Measurements from ENCODE around the gene ZNF525.

DNA sequence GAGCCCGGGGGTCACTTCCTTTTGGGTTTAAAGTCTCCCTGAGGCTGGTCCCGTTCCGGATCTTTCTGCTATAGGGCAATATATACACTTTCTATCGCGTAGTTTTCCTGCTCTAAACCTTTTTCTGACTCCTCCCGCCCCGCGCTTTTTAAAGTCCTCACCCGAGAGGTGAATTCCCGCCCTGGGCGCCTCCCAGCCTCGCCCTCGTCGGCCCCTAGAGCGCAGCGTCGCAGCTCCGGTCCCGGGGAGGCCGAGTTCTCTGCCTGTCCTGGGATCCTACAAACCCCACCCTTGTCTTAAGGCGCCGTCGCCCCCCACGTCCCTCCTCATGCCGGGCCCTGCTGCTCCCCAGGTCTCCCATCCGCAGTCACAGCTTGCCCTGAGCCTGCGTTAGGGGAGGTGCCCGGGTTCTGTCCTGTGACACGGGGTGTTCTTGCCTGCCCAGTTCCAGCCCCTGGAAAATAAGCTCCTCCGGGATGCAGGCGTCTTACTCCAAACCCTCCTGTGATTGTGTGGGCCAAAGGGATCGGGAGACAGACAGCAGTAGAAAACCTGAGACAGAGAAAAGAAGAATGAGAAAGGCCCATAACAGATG is 491 bp downstream of the ZNF525 start:
- TF ChIP-seq MAX (IDR thresholded peaks at IDR 0.05) (no peak), CTCF (IDR thresholded peaks at IDR 0.05; ENCODE audit: low read depth, low read length, missing input control) (no peak), EGR1 (IDR thresholded peaks at IDR 0.05; ENCODE audit: low read depth in 2 of 2) (no peak), TAF1 (conservative IDR thresholded peaks at IDR 0.05) (no peak), SP1 (IDR thresholded peaks at IDR 0.05) (no peak), RXRA (IDR thresholded peaks at IDR 0.05) (no peak)
- TF ChIP-seq, protein P1, sequence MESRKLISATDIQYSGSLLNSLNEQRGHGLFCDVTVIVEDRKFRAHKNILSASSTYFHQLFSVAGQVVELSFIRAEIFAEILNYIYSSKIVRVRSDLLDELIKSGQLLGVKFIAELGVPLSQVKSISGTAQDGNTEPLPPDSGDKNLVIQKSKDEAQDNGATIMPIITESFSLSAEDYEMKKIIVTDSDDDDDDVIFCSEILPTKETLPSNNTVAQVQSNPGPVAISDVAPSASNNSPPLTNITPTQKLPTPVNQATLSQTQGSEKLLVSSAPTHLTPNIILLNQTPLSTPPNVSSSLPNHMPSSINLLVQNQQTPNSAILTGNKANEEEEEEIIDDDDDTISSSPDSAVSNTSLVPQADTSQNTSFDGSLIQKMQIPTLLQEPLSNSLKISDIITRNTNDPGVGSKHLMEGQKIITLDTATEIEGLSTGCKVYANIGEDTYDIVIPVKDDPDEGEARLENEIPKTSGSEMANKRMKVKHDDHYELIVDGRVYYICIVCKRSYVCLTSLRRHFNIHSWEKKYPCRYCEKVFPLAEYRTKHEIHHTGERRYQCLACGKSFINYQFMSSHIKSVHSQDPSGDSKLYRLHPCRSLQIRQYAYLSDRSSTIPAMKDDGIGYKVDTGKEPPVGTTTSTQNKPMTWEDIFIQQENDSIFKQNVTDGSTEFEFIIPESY (IDR thresholded peaks at IDR 0.05): no peak
- TF ChIP-seq, protein P2, sequence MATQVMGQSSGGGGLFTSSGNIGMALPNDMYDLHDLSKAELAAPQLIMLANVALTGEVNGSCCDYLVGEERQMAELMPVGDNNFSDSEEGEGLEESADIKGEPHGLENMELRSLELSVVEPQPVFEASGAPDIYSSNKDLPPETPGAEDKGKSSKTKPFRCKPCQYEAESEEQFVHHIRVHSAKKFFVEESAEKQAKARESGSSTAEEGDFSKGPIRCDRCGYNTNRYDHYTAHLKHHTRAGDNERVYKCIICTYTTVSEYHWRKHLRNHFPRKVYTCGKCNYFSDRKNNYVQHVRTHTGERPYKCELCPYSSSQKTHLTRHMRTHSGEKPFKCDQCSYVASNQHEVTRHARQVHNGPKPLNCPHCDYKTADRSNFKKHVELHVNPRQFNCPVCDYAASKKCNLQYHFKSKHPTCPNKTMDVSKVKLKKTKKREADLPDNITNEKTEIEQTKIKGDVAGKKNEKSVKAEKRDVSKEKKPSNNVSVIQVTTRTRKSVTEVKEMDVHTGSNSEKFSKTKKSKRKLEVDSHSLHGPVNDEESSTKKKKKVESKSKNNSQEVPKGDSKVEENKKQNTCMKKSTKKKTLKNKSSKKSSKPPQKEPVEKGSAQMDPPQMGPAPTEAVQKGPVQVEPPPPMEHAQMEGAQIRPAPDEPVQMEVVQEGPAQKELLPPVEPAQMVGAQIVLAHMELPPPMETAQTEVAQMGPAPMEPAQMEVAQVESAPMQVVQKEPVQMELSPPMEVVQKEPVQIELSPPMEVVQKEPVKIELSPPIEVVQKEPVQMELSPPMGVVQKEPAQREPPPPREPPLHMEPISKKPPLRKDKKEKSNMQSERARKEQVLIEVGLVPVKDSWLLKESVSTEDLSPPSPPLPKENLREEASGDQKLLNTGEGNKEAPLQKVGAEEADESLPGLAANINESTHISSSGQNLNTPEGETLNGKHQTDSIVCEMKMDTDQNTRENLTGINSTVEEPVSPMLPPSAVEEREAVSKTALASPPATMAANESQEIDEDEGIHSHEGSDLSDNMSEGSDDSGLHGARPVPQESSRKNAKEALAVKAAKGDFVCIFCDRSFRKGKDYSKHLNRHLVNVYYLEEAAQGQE (IDR thresholded peaks at IDR 0.05): no peak

Measured in liver (tissue), 3 donors.